ENCODE measurements around the gene SPCS3. TPM values are rescaled to one million over a fixed set of nuclear protein-coding genes. Genes with fewer than 3 reads are reported as not detected.
"Not testable (repeated sequence)": the region's sequence is repeated elsewhere in the genome, so short reads cannot be mapped to it uniquely, and the experiment has no call there.

SPCS3 gene
- total and polyA plus RNA-seq, 2 experiments from 2014 or later = 62.5 to 79.9 TPM

GRCh38 chr4:176323511-176324160 is 3.9 kb downstream of the SPCS3 start:
- Histone ChIP-seq H3K36me3 (ENCODE audit: insufficient read depth) (no peaks in the 10 kb centered on the region; the same call in 1 of the 2 replicates), H3K4me3 (no peak overlapping the region), H3K27me3 (ENCODE audit: insufficient read depth) (no peaks in the 10 kb centered on the region), H2AFZ (no peak overlapping the region), H3F3A (replicated peaks; ENCODE audit: low read depth) (no peaks in the 10 kb centered on the region; the same call in 1 of the 2 replicates), H4K20me1 (replicated peaks; ENCODE audit: insufficient read depth) (peaks cover 6% of the 10 kb centered on the region; the same call in 1 of the 2 replicates), H3K9me2 (ENCODE audit: insufficient read depth) (no peaks in the 10 kb centered on the region), H3K27ac (ENCODE audit: low read depth) (no peak overlapping the region), H3K79me2 (replicated peaks; ENCODE audit: insufficient read depth) (peaks cover 80% of the 10 kb centered on the region), H3K4me2 (no peak overlapping the region), H3K4me1 (ENCODE audit: insufficient read depth) (no peaks in the 10 kb centered on the region; the same call in 1 of the 2 replicates)
- ATAC-seq (no peak), DNase-seq (ENCODE audit: low spot score) (no peak)
- H3K9me3 Mint-ChIP-seq = no peaks in the 10 kb centered on the region
- peaks cover 1% of the 10 kb centered on the region for H3K27me3 Mint-ChIP-seq (ENCODE audit: insufficient read depth, low read depth, poor library complexity)
- H3K36me3 Mint-ChIP-seq (ENCODE audit: low read depth) = no peaks in the 10 kb centered on the region; the same call in 1 of the 3 replicates
- TF ChIP-seq CTCF (conservative IDR thresholded peaks at IDR 0.05; ENCODE audit: low read depth in 2 of 2) (no peak), ZNF114 (CRISPR knock-in tag; IDR thresholded peaks at IDR 0.05) (no peak), REST (IDR thresholded peaks at IDR 0.05; ENCODE audit: unreplicated experiment) (no peak), JUNB (IDR thresholded peaks at IDR 0.05; ENCODE audit: unreplicated experiment) (no peak), EZH2phosphoT487 (IDR thresholded peaks at IDR 0.05; ENCODE audit: unreplicated experiment) (no peak), ZNF462 (CRISPR knock-in tag; IDR thresholded peaks at IDR 0.05) (no peak), POLR2AphosphoS5 (IDR thresholded peaks at IDR 0.05; ENCODE audit: low read depth) (no peak), NANOG (IDR thresholded peaks at IDR 0.05; ENCODE audit: borderline replicate concordance) (no peak), STAT1 (IDR thresholded peaks at IDR 0.05; ENCODE audit: unreplicated experiment) (no peak), EZH2 (IDR thresholded peaks at IDR 0.05; ENCODE audit: low read depth, unreplicated experiment) (no peak)
- no peak overlapping the region for H3K4me3 Mint-ChIP-seq
- H3K27ac Mint-ChIP-seq = no peak overlapping the region
- peaks cover 28% of the 10 kb centered on the region; the same call in 2 of the 3 replicates for H3K4me1 Mint-ChIP-seq

GRCh38 chr4:176324876-176325275 is 5.1 kb downstream of the SPCS3 start:
- H3K27me3 ChIP-seq (ENCODE audit: insufficient read depth); H3K4me2 ChIP-seq; ATAC-seq; H4K20me1 ChIP-seq (replicated peaks; ENCODE audit: insufficient read depth); H3K9me2 ChIP-seq (ENCODE audit: insufficient read depth); H3K36me3 Mint-ChIP-seq (ENCODE audit: low read depth); H3K27ac Mint-ChIP-seq; H3K27ac ChIP-seq (ENCODE audit: low read depth); DNase-seq (ENCODE audit: low spot score); H3K4me3 ChIP-seq; H3K27me3 Mint-ChIP-seq (ENCODE audit: insufficient read depth, low read depth, poor library complexity); H2AFZ ChIP-seq; H3K36me3 ChIP-seq (ENCODE audit: insufficient read depth); H3K4me1 ChIP-seq (ENCODE audit: insufficient read depth); H3K9me3 Mint-ChIP-seq; H3K4me3 Mint-ChIP-seq; H3F3A ChIP-seq (replicated peaks; ENCODE audit: low read depth): not testable (repeated sequence)
- peaks cover 27% of the 10 kb centered on the region; the same call in 2 of the 3 replicates for H3K4me1 Mint-ChIP-seq
- peaks cover 92% of the 10 kb centered on the region for H3K79me2 ChIP-seq (replicated peaks; ENCODE audit: insufficient read depth)

Data from GM23338 (cell line).